BE2C (cell line): ENCODE data around the gene SLC39A8.

Experiments
- DNase-seq: peaks from one replicate; pipeline ENCODE4 v3.0.0-alpha.2; 2020
- H3K27me3 ChIP-seq: fragments of 250-450 bp; sonication (Bioruptor Pico); 2 replicates; pipeline ENCODE4 v1.5.1; 2020; ENCODE audit warnings: mild to moderate bottlenecking
- H3K36me3 ChIP-seq: fragments of 250-450 bp; sonication (Bioruptor Pico); 2 replicates; pipeline ENCODE4 v1.5.1; 2020; ENCODE audit warnings: mild to moderate bottlenecking
- H3K4me1 ChIP-seq: fragments of 250-450 bp; sonication (Bioruptor Pico); 2 replicates; pipeline ENCODE4 v1.5.1; 2020
- H3K4me3 ChIP-seq: 2 replicates; pipeline ENCODE4 v1.5.1; 2011; ENCODE audit warnings: low read depth, low read length
- H3K9me3 ChIP-seq: fragments of 250-450 bp; sonication (Bioruptor Pico); 2 replicates; pipeline ENCODE4 v1.5.1; 2020
- CTCF ChIP-seq: IDR thresholded peaks from 2 replicates; pipeline ENCODE4 v1.5.1; 2012; ENCODE audit warnings: mild to moderate bottlenecking, low read depth, low read length

Gene SLC39A8

GRCh38 chr4:102315532-102315931, 29.8 kb downstream of the SLC39A8 start:
- no peak for DNase-seq
- TF ChIP-seq CTCF: no peak
- no peaks in the 10 kb centered on the region for H3K36me3 ChIP-seq
- no peaks in the 10 kb centered on the region for H3K27me3 ChIP-seq
- no peak overlapping the region for H3K4me3 ChIP-seq
- H3K9me3 ChIP-seq: no peaks in the 10 kb centered on the region
- no peaks in the 10 kb centered on the region for H3K4me1 ChIP-seq

- Histone ChIP-seq H3K4me3 (no peak overlapping the region), H3K27me3 (no peaks in the 10 kb centered on the region), H3K9me3 (no peaks in the 10 kb centered on the region), H3K36me3 (no peaks in the 10 kb centered on the region), H3K4me1 (no peaks in the 10 kb centered on the region)
- DNase-seq: no peak
- TF ChIP-seq CTCF: no peak
These were observed 32.9 kb downstream of the SLC39A8 start for GRCh38 chr4:102312417-102312816.

GRCh38 chr4:102311912-102312311, 33.4 kb downstream of the SLC39A8 start:
- no peak for DNase-seq
- no peak for TF ChIP-seq CTCF
- Histone ChIP-seq H3K27me3 (no peaks in the 10 kb centered on the region), H3K36me3 (no peaks in the 10 kb centered on the region), H3K4me1 (no peaks in the 10 kb centered on the region), H3K9me3 (no peaks in the 10 kb centered on the region), H3K4me3 (no peak overlapping the region)

- H3K36me3 ChIP-seq: no peaks in the 10 kb centered on the region
- no peak overlapping the region for H3K4me3 ChIP-seq
- no peaks in the 10 kb centered on the region for H3K9me3 ChIP-seq
- no peak for DNase-seq
- no peak for TF ChIP-seq CTCF
- H3K4me1 ChIP-seq: no peaks in the 10 kb centered on the region
- H3K27me3 ChIP-seq: no peaks in the 10 kb centered on the region
These were observed 33.9 kb downstream of the SLC39A8 start for GRCh38 chr4:102311407-102311806.

- no peaks in the 10 kb centered on the region for H3K9me3 ChIP-seq
- H3K36me3 ChIP-seq: no peaks in the 10 kb centered on the region
- DNase-seq: peak; percentile 6
These were observed 37.1 kb downstream of the SLC39A8 start for GRCh38 chr4:102308032-102308799.

More at GRCh38 chr4:102308032-102308799, 37.1 kb downstream of the SLC39A8 start:
- no peak for TF ChIP-seq CTCF
- Histone ChIP-seq H3K4me3 (no peak overlapping the region), H3K4me1 (no peaks in the 10 kb centered on the region), H3K27me3 (no peaks in the 10 kb centered on the region)
